Effector memory CD4-positive, alpha-beta T cell (primary cell): ENCODE data around the gene PDLIM4.

Source experiments
- DNase-seq, 3 donors: peaks; one replicate each; pipeline ENCODE4 v3.0.0-alpha.2; 2020
- H3K27ac ChIP-seq: 2 replicates; pipeline ENCODE4 v1.7.0; 2013; ENCODE audit warnings: mild to moderate bottlenecking, low read length, moderate library complexity; ENCODE audit not compliant: insufficient read depth, poor library complexity, severe bottlenecking
- H3K27me3 ChIP-seq: replicated peaks from 2 replicates; pipeline ENCODE4 v1.7.0; 2013; ENCODE audit warnings: mild to moderate bottlenecking, low read length; ENCODE audit not compliant: insufficient read depth, control insufficient read depth, poor library complexity, severe bottlenecking
- H3K36me3 ChIP-seq: 2 replicates; pipeline ENCODE4 v1.7.0; 2013; ENCODE audit warnings: mild to moderate bottlenecking, low read length, moderate library complexity; ENCODE audit not compliant: control insufficient read depth, insufficient read depth
- H3K4me1 ChIP-seq: 2 replicates; pipeline ENCODE4 v1.7.0; 2013; ENCODE audit warnings: low read length, mild to moderate bottlenecking; ENCODE audit not compliant: control insufficient read depth, insufficient read depth, poor library complexity, severe bottlenecking
- H3K4me3 ChIP-seq: 2 replicates; pipeline ENCODE4 v1.7.0; 2013; ENCODE audit warnings: low read length, low read depth, mild to moderate bottlenecking; ENCODE audit not compliant: insufficient read depth, poor library complexity, severe bottlenecking
- H3K9me3 ChIP-seq: 2 replicates; pipeline ENCODE4 v1.7.0; 2013; ENCODE audit warnings: mild to moderate bottlenecking, low read length, moderate library complexity; ENCODE audit not compliant: control insufficient read depth

PDLIM4 gene

DNA sequence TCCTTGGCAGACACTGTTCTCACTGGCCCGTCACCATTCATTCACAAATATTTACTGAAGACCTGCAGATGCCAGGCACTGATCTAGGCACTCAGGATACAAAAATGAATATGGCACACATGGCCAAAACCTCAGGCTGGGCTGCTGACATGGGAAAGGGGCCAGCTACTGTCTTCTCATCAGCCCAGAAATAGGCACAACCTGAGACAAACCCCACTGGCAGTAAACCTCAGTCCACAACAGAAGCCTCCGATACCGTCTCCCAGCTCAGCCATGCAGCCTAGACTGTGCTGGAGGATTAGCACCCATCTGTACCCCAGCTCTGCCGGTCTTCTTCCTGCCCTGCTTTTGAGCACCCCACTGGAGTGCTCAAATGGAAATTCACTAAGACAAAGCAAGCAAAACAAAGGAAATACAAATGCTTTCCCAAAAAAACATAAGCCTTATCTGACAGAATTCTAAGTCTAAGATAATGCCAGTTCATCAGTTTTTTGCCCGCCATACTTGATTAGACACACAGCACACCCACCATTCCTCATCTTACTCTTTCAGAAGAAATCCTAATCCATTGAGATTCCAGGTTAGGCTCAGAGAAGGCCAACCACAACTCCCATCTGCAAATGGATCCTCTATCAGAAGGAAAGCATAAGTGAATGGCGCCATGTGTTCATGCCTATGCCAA, 38.1 kb upstream of the PDLIM4 start:
- Histone ChIP-seq H3K27ac (no peak overlapping the region), H3K27me3 (no peaks in the 10 kb centered on the region), H3K4me1 (no peaks in the 10 kb centered on the region), H3K9me3 (no peaks in the 10 kb centered on the region), H3K4me3 (no peak overlapping the region), H3K36me3 (no peaks in the 10 kb centered on the region)
- DNase-seq = no peak

DNA sequence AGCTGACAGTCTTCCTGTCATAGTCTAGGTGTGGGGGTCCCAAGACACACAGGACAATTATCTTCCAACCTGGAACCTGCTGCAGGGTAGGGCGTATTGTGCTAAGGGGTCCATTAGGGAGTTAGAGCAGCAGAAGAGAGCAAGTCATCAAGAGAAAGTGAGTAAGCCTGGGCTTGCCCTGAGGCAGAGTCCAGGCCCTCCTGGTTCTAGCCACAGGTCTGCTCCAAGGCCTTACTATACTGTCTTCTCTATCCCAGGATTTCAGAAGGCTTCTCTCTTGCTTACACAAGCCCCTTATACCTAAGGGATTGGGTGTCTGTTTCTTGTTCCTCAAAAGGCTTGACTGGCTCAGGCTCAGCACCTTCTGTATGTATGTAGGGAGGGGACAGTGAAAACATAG, 37.5 kb upstream of the PDLIM4 start:
- no peaks in the 10 kb centered on the region for H3K27me3 ChIP-seq
- no peak overlapping the region for H3K4me3 ChIP-seq
- H3K4me1 ChIP-seq = no peaks in the 10 kb centered on the region
- no peaks in the 10 kb centered on the region for H3K9me3 ChIP-seq
- DNase-seq = no peak
- H3K36me3 ChIP-seq = no peaks in the 10 kb centered on the region
- no peak overlapping the region for H3K27ac ChIP-seq

DNA sequence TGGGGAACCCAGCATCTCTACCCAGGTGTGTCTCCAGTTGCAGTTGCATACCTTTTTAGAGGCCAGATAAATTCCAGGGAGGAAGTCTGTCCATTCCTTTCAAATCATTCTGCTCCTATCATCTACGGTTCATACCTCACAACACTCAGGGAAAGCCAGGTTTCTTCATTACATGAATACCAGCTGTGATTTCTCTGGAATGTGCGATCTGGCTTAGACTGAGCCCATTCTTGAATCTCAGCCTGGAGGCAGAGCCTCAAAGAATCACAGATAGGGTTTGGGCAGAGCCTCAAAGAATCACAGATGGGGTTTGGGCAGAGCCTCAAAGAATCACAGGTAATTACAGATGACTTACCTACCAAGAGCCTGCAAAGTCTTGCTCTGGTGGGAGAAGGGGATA, 37.0 kb upstream of the PDLIM4 start:
- Histone ChIP-seq H3K4me1 (no peaks in the 10 kb centered on the region), H3K4me3 (no peak overlapping the region), H3K36me3 (no peaks in the 10 kb centered on the region), H3K9me3 (no peaks in the 10 kb centered on the region), H3K27me3 (no peaks in the 10 kb centered on the region), H3K27ac (no peak overlapping the region)
- DNase-seq = no peak

DNA sequence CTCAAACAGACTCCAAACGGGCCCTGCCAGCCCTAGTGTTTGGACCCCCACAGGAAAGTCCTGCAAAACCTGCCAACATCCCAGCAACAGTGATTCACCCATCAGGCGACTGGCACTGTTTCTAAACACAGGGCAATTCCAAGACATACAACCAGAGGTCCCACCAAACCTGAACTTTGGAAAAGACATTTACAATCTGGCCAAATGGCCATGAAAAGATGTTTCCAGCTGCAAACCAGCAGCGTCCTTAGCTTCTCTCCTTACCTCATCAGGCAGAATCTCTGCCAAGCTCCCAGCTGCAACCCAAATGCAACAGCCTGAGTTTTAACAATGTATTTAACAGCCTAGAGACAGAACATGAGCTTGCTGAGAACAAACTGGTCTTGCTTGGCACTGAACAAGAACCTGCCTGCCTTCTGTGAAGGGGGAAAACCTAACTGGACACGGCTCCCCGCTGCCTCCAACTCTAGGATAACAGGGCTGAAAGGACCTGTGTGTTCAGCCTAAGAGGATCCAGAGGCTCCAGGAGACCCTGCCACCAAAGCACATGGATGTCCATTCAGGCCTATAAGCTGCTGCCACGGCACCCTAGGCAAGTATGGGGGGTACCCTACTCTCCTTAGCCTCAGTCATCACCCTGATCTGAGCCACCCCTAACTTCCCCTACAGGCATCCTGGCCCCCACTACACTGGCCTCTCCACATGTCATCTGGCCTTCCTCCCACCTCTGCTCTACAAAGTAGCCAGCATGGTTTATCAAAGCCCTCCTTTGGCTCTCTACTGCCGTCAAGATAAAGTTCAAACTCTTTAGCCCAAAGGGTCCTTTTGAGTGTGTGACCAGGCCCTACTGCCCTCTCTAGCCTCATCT, 35.5 kb upstream of the PDLIM4 start:
- no peaks in the 10 kb centered on the region for H3K36me3 ChIP-seq
- H3K27me3 ChIP-seq = no peaks in the 10 kb centered on the region
- no peak for DNase-seq
- H3K27ac ChIP-seq = no peak overlapping the region
- H3K4me3 ChIP-seq = no peak overlapping the region
- no peaks in the 10 kb centered on the region for H3K9me3 ChIP-seq
- H3K4me1 ChIP-seq = no peaks in the 10 kb centered on the region

DNA sequence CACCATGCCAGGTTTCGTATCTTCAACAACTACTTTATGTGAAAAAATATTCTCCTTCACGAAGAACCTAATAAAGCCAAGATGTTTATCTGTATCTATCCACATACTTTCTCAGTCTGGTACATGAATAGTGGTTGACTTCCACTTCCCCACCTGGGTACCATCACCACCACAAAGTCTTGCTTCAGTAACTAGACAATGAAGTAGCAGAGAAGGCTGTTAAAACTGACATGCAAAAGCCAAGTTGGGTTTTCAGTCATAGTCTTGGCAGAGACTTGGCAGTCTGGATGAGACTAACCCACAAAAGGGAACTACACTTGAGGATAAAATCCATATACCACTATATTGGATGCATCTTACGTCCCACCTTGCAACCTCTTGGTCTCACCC, 34.9 kb upstream of the PDLIM4 start:
- Histone ChIP-seq H3K4me3 (no peak overlapping the region), H3K27ac (no peak overlapping the region), H3K4me1 (peaks cover 3% of the 10 kb centered on the region), H3K27me3 (no peaks in the 10 kb centered on the region), H3K36me3 (no peaks in the 10 kb centered on the region), H3K9me3 (no peaks in the 10 kb centered on the region)
- no peak for DNase-seq

DNA sequence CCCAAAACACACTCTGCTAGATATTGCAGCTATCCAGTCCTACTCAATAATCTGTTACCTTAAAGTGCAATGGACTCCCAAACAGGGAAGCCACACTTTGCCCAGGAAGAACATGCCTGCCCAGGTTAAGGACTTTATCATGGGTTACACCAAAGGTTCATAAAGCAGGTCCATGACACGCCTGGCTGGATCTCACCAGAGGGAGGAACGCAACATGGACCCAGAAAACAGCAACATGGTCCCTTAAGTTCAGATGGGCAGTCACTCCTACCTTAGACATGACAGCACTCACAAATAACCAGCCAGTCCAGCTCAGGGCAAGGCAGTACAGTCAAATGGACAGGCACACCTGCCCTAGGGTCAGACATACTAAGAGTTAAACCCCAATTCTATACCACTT, 33.6 kb upstream of the PDLIM4 start:
- no peak overlapping the region for H3K27ac ChIP-seq
- H3K9me3 ChIP-seq = no peaks in the 10 kb centered on the region
- DNase-seq = no peak
- H3K36me3 ChIP-seq = no peaks in the 10 kb centered on the region
- H3K4me3 ChIP-seq = no peak overlapping the region
- peaks cover 6% of the 10 kb centered on the region for H3K4me1 ChIP-seq
- H3K27me3 ChIP-seq = peaks cover 6% of the 10 kb centered on the region

DNA sequence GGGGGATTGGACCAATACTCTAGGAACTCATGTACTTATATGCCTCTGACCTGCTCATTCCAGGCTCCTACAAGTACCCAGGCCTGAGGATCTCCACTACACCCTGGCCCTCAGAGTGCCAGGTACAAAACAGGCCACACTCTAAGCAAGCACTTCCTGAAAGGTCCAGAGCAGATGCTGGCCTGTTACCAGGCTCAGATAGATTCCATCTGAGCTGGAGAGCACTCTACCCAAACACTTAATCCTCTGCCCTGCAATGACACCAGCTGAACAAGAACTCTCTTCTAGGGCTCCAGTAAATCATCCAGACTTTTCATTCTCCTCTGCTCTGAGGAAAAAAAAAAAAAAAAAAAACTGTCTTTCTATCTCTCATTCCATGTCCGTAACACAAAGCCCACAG, 32.8 kb upstream of the PDLIM4 start:
- no peak overlapping the region for H3K4me3 ChIP-seq
- H3K36me3 ChIP-seq = no peaks in the 10 kb centered on the region
- H3K27me3 ChIP-seq = peaks cover 6% of the 10 kb centered on the region
- no peak overlapping the region for H3K27ac ChIP-seq
- no peak for DNase-seq
- peaks cover 6% of the 10 kb centered on the region for H3K4me1 ChIP-seq
- no peaks in the 10 kb centered on the region for H3K9me3 ChIP-seq

DNA sequence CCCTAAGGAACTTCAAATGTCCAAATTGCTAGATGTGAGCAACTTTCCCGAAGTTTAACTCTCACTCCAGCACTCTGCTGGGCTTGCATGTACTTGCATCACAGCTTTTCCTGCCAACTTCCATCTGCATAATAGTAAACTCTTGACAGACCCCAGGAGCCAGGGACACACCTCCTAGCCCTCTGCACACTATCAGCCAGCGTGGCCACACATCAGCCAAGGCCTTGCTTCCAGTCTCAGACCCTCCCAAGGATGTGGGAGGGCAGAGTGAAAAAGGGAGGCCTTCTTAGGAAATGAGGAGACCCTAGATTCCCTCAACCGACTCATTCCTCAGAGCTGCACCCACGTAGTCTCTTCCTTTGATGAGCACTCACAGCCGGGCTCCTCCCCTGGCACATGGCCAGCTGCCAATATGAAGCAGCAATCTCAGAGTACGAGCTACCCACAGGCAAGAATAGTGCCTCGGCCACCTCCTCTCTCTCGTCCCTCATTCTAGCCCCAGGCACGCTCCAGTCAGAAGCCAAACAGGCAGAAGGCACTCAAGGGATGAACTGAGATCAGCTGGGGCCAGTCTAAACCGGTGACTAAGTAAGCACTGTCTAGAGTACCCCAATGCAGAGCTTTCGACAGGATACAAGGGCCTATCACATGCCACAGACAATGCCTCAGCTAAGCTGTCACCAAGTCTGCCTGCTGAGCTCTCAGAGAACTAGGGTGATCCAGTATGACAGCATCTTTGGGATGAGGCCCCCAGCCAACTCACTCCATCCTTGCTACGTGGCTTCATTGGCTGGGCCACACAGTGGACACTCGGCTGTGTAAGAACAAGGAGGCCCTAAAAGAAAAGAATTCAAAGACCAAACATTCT, 32.1 kb upstream of the PDLIM4 start:
- Histone ChIP-seq H3K36me3 (no peaks in the 10 kb centered on the region), H3K4me3 (no peak overlapping the region), H3K9me3 (no peaks in the 10 kb centered on the region), H3K27ac (no peak overlapping the region), H3K4me1 (peaks cover 6% of the 10 kb centered on the region), H3K27me3 (peaks cover 6% of the 10 kb centered on the region)
- DNase-seq = no peak

DNA sequence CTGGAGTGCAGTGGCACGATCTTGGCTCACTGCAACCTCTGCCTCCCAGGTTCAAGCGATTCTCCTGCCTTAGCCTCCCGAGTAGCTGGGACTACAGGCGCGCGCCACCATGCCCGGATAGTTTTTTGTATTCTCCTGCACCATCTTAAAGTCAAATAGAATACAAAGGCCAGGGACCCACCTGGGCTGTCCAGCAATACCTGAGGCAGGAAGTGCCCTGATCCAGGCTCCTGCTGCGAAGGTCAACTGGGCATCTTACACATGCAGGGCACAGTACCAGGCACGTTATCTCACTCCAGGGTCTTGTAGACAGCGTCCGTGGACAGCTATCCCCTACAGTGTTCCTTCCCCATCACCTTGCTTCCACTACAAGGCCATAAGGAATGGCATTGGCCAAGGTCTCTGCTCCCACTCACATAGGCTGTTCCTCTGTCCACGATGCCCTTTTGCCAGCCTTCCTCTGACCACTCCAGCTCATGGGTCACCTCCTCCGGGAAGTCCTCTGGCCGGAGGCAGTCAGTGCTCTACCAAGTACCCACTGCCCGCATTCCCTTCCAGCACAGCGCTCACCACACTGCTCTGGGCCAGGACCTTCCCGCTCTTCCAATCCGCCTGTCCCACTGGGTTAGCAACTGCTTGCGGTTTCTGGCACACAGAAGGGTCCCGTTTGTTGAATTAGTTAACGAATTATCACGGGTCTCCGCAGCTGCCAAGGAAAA, 30.8 kb upstream of the PDLIM4 start:
- Histone ChIP-seq H3K4me1 (peaks cover 6% of the 10 kb centered on the region), H3K36me3 (no peaks in the 10 kb centered on the region), H3K27ac (no peak overlapping the region), H3K9me3 (no peaks in the 10 kb centered on the region), H3K27me3 (peaks cover 6% of the 10 kb centered on the region), H3K4me3 (peak overlapping the region; percentile 62)
- no peak for DNase-seq
